Activated CD8-positive, alpha-beta memory T cell treated with anti-CD3 and anti-CD28 coated beads for 4 hours (primary cell): ENCODE data around the gene CDC42BPA.
"Not testable (repeated sequence)": the region's sequence is repeated elsewhere in the genome, so short reads cannot be mapped to it uniquely, and the experiment has no call there.

Experiments used
- DNase-seq, 2 donors: peaks; one replicate each; pipeline ENCODE4 v3.0.0-alpha.2; 2020; ENCODE audit warnings: low read depth in 2 of 2

Gene CDC42BPA

GRCh38 chr1:227260433-227260832 lies 57.9 kb downstream of the CDC42BPA start:
- no peak for DNase-seq

- no peak for DNase-seq
Measured at GRCh38 chr1:227257964-227258363, 60.3 kb downstream of the CDC42BPA start.

GRCh38 chr1:227255086-227255732 lies 63.1 kb downstream of the CDC42BPA start:
- no peak for DNase-seq

GRCh38 chr1:227253065-227253464 lies 65.2 kb downstream of the CDC42BPA start:
- DNase-seq: no peak

- DNase-seq: no peak
Measured at GRCh38 chr1:227245613-227246320, 72.5 kb downstream of the CDC42BPA start.

- DNase-seq: no peak
Measured at GRCh38 chr1:227244339-227245118, 73.8 kb downstream of the CDC42BPA start.

- no peak for DNase-seq
Measured at GRCh38 chr1:227242811-227243682, 75.2 kb downstream of the CDC42BPA start.

GRCh38 chr1:227240983-227241382 lies 77.3 kb downstream of the CDC42BPA start:
- no peak for DNase-seq

GRCh38 chr1:227234998-227235405 lies 83.3 kb downstream of the CDC42BPA start:
- no peak for DNase-seq

GRCh38 chr1:227231128-227231527 lies 87.2 kb downstream of the CDC42BPA start:
- not testable (repeated sequence) for DNase-seq

GRCh38 chr1:227228201-227228600 lies 90.1 kb downstream of the CDC42BPA start:
- DNase-seq: no peak

GRCh38 chr1:227227761-227228160 lies 90.5 kb downstream of the CDC42BPA start:
- no peak for DNase-seq

GRCh38 chr1:227225715-227226346 lies 92.5 kb downstream of the CDC42BPA start:
- no peak for DNase-seq

GRCh38 chr1:227223171-227223806 lies 95.0 kb downstream of the CDC42BPA start:
- no peak for DNase-seq

- DNase-seq: no peak
Measured at GRCh38 chr1:227219715-227220292, 98.5 kb downstream of the CDC42BPA start.

- no peak for DNase-seq
Measured at GRCh38 chr1:227218870-227219573, 99.3 kb downstream of the CDC42BPA start.

- DNase-seq: no peak
Measured at GRCh38 chr1:227215863-227216510, 102.3 kb downstream of the CDC42BPA start.

GRCh38 chr1:227214207-227214606 lies 104.1 kb downstream of the CDC42BPA start:
- DNase-seq: no peak

- no peak for DNase-seq
Measured at GRCh38 chr1:227213426-227213825, 104.9 kb downstream of the CDC42BPA start.
